NT2/D1 (cell line): ENCODE measurements around the gene CBX2.

ENCODE experiments used
- DNase-seq: peaks from one replicate; pipeline ENCODE4 v3.0.0-alpha.2; 2011; ENCODE audit warnings: low read depth, low spot score
- H3K27me3 ChIP-seq: 2 replicates; pipeline ENCODE4 v1.6.0; 2011; ENCODE audit warnings: mild to moderate bottlenecking; ENCODE audit not compliant: insufficient read length, insufficient read depth
- H3K36me3 ChIP-seq: 2 replicates; pipeline ENCODE4 v1.6.1; 2011; ENCODE audit warnings: mild to moderate bottlenecking, low read length, mixed read lengths; ENCODE audit not compliant: insufficient read depth, insufficient read length
- H3K4me1 ChIP-seq: 2 replicates; pipeline ENCODE4 v1.5.1; 2011; ENCODE audit not compliant: insufficient read depth, insufficient read length
- H3K4me3 ChIP-seq: 2 replicates; pipeline ENCODE4 v1.5.1; 2011; ENCODE audit warnings: low read depth; ENCODE audit not compliant: insufficient read length
- H3K9ac ChIP-seq: 2 replicates; pipeline ENCODE4 v1.6.0; 2011; ENCODE audit warnings: low read depth; ENCODE audit not compliant: insufficient read length
- H3K9me3 ChIP-seq: 2 replicates; pipeline ENCODE4 v1.5.1; 2011; ENCODE audit warnings: mild to moderate bottlenecking, low read length; ENCODE audit not compliant: insufficient read depth
- SUZ12 ChIP-seq: IDR thresholded peaks from 2 replicates; pipeline ENCODE4 v1.6.1; 2011; ENCODE audit not compliant: insufficient read length, insufficient read depth; ENCODE audit errors: extremely low read depth
- YY1 ChIP-seq: IDR thresholded peaks from 2 replicates; pipeline ENCODE4 v1.6.1; 2011; ENCODE audit not compliant: insufficient read length, insufficient read depth
- ZNF274 ChIP-seq: IDR thresholded peaks from 2 replicates; pipeline ENCODE4 v1.6.1; 2011; ENCODE audit warnings: mild to moderate bottlenecking, low read depth, low read length

CBX2 gene

GRCh38 chr17:79801156-79802038, 23.4 kb downstream of the CBX2 start:
- no peak for TF ChIP-seq SUZ12
- no peak for TF ChIP-seq YY1
- TF ChIP-seq ZNF274: no peak
- H3K9me3 ChIP-seq: peaks cover 5% of the 10 kb centered on the region; the same call in 1 of the 2 replicates
- peak overlapping the region; percentile 26 for H3K9ac ChIP-seq
- peaks cover 90% of the 10 kb centered on the region for H3K27me3 ChIP-seq
- no peaks in the 10 kb centered on the region for H3K36me3 ChIP-seq
- DNase-seq: no peak
- peaks cover 34% of the 10 kb centered on the region for H3K4me1 ChIP-seq
- H3K4me3 ChIP-seq: peak overlapping the region; percentile 25

- Histone ChIP-seq H3K27me3 (peaks cover 96% of the 10 kb centered on the region), H3K36me3 (no peaks in the 10 kb centered on the region), H3K9ac (no peak overlapping the region), H3K4me3 (no peak overlapping the region), H3K9me3 (peaks cover 5% of the 10 kb centered on the region; the same call in 1 of the 2 replicates), H3K4me1 (peaks cover 36% of the 10 kb centered on the region)
- TF ChIP-seq ZNF274 (no peak), SUZ12 (peak; percentile 46)
- DNase-seq: no peak
These were observed 24.2 kb downstream of the CBX2 start for GRCh38 chr17:79802039-79802735.

GRCh38 chr17:79802736-79803420, 24.9 kb downstream of the CBX2 start:
- H3K9ac ChIP-seq: peak overlapping the region; percentile 8
- no peak for DNase-seq
- peaks cover 100% of the 10 kb centered on the region for H3K27me3 ChIP-seq
- peaks cover 5% of the 10 kb centered on the region; the same call in 1 of the 2 replicates for H3K9me3 ChIP-seq
- H3K36me3 ChIP-seq: no peaks in the 10 kb centered on the region
- TF ChIP-seq ZNF274 (no peak), YY1 (no peak), SUZ12 (no peak)
- peaks cover 36% of the 10 kb centered on the region for H3K4me1 ChIP-seq
- H3K4me3 ChIP-seq: no peak overlapping the region

DNA sequence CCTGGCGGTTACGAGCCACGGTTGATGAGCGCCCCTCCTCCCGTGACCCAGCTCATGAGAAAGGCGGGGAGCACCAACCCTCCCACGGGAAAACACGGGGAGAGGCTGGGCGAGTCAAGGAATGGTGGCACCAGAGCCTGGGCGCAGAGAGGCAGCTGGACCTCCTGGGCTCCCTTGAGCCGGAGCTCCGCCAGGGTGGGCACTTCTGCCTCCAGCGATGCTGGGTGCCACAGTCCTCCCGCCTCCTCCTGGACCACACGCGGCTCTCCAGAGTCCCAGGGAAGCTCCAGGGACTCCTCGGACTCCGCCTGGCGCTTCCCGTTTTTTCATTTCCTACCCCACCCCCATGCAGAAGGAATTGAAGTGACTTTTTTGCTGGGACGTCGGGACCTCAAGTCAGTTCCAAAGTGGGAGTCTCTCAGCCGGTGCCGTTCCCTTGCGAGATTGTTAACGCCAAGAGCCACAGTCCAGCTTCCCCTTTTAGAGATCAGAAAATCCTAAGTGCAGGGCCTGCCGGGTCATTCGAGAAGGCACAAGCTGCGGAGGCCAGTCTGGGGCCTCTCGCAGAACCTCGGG, 25.6 kb downstream of the CBX2 start:
- no peak overlapping the region for H3K4me3 ChIP-seq
- DNase-seq: no peak
- H3K27me3 ChIP-seq: peaks cover 100% of the 10 kb centered on the region
- H3K9ac ChIP-seq: peak overlapping the region; percentile 18
- H3K9me3 ChIP-seq: peaks cover 5% of the 10 kb centered on the region; the same call in 1 of the 2 replicates
- TF ChIP-seq YY1 (no peak), ZNF274 (no peak), SUZ12 (peak; percentile 23)
- no peaks in the 10 kb centered on the region for H3K36me3 ChIP-seq
- H3K4me1 ChIP-seq: peaks cover 31% of the 10 kb centered on the region

- H3K9me3 ChIP-seq: peaks cover 5% of the 10 kb centered on the region; the same call in 1 of the 2 replicates
- no peaks in the 10 kb centered on the region for H3K36me3 ChIP-seq
- H3K4me1 ChIP-seq: peaks cover 30% of the 10 kb centered on the region
- TF ChIP-seq SUZ12: no peak
- no peak for TF ChIP-seq YY1
- no peak for TF ChIP-seq ZNF274
- DNase-seq: no peak
- peaks cover 100% of the 10 kb centered on the region for H3K27me3 ChIP-seq
- peak overlapping the region; percentile 25 for H3K9ac ChIP-seq
- H3K4me3 ChIP-seq: no peak overlapping the region
These were observed 26.3 kb downstream of the CBX2 start for GRCh38 chr17:79803997-79804855.
